NCI-H2171 treated with DMSO at 0.1 percent for 48 hours (cell line): ENCODE data around the gene KRT10.
"Not testable (repeated sequence)": the region's sequence is repeated elsewhere in the genome, so short reads cannot be mapped to it uniquely, and the experiment has no call there.

Experiments
- DNase-seq: peaks from one replicate; lab custom pipeline; 2025; lab: John Stamatoyannopoulos, UW

KRT10 gene

GRCh38 chr17:40822132-40822812, at the start of gene KRT10:
Gene KRT10 (minus strand): TSS chr17:40822614. CDS start chr17:40822585, 29 bp downstream.
- DNase-seq, result no peak

- no peak for DNase-seq
These were observed 48.9 kb upstream of the KRT10 start for GRCh38 chr17:40871316-40871715.

GRCh38 chr17:40870136-40870535, 47.7 kb upstream of the KRT10 start:
- DNase-seq, result no peak

GRCh38 chr17:40866838-40867237, 44.4 kb upstream of the KRT10 start, which contains the start of gene KRT12:
Gene KRT12 (minus strand): TSS chr17:40867223. CDS start chr17:40867186, 37 bp downstream.
- no peak for DNase-seq

- DNase-seq, result no peak
These were observed 42.4 kb upstream of the KRT10 start for GRCh38 chr17:40864661-40865390.

GRCh38 chr17:40862985-40863733, 40.7 kb upstream of the KRT10 start:
- DNase-seq, result no peak

- DNase-seq, result no peak
These were observed 37.1 kb upstream of the KRT10 start for GRCh38 chr17:40859536-40859935.

- DNase-seq, result not testable (repeated sequence)
These were observed 36.3 kb upstream of the KRT10 start for GRCh38 chr17:40858667-40859066.

- DNase-seq, result no peak
These were observed 35.1 kb upstream of the KRT10 start for GRCh38 chr17:40857535-40857934.

GRCh38 chr17:40854175-40854814, 31.9 kb upstream of the KRT10 start:
- DNase-seq, result no peak

- DNase-seq, result no peak
These were observed 29.9 kb upstream of the KRT10 start for GRCh38 chr17:40852364-40852763.

GRCh38 chr17:40850293-40850972, 28.0 kb upstream of the KRT10 start:
- no peak for DNase-seq

GRCh38 chr17:40849723-40850122, 27.3 kb upstream of the KRT10 start:
- no peak for DNase-seq

- no peak for DNase-seq
These were observed 26.3 kb upstream of the KRT10 start for GRCh38 chr17:40848583-40849235.

GRCh38 chr17:40846515-40847144, 24.2 kb upstream of the KRT10 start:
- no peak for DNase-seq

GRCh38 chr17:40844671-40845107, 22.3 kb upstream of the KRT10 start:
- no peak for DNase-seq

GRCh38 chr17:40843242-40843641, 20.8 kb upstream of the KRT10 start:
- DNase-seq, result no peak

- no peak for DNase-seq
These were observed 18.8 kb upstream of the KRT10 start for GRCh38 chr17:40841246-40841645.

GRCh38 chr17:40839194-40839593, 16.8 kb upstream of the KRT10 start:
- no peak for DNase-seq

GRCh38 chr17:40836020-40836419, 13.6 kb upstream of the KRT10 start:
- no peak for DNase-seq

- no peak for DNase-seq
These were observed 11.5 kb upstream of the KRT10 start for GRCh38 chr17:40833882-40834281.
